HG03571 (cell line): ENCODE results near the gene FITM1.

Experiments used
- ATAC-seq: cut with Tn5 transposase; IDR thresholded peaks from one replicate; pipeline ENCODE4 v1.9.1; 2021; ENCODE audit not compliant: unreplicated experiment

The FITM1 gene, protein sequence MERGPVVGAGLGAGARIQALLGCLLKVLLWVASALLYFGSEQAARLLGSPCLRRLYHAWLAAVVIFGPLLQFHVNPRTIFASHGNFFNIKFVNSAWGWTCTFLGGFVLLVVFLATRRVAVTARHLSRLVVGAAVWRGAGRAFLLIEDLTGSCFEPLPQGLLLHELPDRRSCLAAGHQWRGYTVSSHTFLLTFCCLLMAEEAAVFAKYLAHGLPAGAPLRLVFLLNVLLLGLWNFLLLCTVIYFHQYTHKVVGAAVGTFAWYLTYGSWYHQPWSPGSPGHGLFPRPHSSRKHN

DNA sequence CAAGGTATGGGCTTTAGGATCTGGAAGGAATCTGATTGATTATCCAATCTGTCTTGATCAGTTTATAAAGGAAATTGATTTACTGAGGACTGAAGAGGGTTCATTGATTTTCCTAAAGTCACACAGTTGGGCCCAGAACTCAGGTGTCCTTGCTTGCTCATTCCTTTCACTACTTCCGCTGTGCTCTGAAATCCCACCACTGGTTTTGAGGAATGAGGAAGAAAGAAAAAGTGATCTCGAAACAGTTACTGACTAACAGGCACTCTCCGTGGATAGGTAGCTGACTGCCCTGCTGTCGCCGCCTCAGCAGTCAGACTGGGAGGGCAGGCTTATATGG lies at the start of gene FITM1:
Gene FITM1, plus strand, starts transcription at position 280 of the 337 bp plus-strand sequence. CDS start 905 bp downstream, outside the sequence.
- ATAC-seq = no peak

DNA sequence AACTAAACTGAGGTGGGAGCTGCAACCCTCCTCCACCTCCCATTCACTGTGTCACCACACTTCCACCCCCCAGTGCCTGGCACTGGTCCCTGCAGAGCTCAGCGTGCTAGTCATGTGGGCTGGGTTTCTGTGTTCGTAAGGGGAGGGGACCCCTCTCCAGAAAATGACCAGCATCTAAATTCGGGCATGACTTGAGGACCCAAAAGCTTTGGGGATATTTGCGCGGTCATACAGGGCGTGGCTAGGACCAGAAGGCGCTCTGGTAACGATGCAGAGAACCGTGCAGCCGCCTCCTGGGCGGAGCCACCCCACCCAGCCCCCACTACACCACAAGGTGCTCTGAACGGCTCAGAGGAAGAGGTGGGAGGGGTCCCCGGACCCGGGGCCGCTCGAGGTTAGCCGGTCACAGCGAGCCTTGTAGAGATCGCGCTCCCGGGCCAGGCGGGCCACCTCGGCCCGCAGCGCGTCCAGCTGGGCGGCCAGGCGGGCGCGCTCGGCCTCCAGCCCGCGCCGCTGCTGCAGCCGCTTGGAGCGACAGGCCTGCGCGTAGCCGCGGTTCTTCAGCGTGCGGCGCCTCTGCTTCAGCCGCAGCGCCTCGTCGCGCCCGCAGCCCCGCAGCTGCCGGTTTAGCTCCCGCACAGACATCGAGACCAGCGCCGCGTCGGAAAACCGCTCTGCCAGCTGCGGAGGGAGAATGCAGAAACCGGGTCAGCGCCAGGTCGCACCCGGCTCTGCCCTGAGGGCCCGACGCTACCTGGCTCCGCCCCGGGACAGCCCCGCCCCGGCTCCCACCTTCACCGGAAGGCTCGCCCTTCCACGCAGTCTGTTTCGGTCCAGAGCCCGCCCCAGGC lies 49.3 kb upstream of the FITM1 start:
- peak; percentile 90 for ATAC-seq

DNA sequence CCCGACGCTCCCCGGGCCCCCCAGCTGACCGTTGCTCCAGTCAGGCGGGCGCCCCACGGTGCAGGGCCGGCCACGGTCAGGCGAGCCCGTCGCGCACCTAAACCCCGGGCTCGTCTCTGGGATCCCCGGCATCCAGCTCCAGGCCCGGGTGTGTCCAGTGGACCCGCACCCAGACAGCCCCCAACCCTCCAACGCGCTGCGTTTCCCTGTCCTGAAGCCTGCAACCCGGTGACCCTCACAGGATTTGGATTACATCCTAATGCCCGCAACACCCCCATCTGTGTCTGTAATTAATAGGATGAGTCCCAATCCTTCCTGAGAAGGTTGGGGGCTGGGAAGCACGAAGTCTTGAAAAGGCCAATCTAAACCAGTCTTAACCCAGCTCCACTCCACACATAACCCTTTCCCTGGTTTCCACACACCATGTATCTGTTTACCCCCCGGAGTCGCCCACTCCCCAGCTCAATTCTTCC lies 48.7 kb upstream of the FITM1 start:
- no peak for ATAC-seq

DNA sequence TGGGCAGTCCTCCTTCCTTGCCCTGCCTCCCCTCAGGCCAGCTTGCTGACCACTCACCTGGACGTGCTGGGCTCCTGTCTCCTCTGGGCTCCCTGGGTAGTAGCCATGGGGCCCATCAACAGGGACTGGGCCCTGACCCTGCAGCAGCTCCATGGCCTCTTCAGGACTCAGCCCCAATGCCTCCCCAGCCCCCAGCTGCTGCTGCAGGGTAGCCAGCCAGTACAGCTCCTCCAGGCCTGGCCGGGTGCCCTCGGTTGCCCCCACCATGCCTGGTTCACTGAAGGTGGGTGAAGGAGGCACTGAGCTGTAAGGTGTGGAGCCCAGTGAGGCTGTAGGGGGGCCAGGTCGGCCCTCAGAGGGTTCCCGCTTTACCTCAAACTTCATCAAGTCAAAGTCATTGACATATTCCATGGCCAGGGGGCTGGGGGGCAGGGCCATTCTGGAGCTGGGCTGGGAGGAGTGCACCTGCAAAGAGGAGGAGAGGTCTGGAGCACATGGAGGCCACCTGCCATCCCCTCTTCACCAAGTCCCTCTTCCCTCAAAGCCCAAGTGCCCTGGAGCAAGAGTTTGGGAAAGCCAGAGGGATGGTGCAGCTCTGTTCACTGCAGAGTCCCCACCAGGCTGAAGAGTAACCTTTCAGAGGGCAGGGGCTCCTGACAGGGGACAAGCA lies 47.9 kb upstream of the FITM1 start:
- no peak for ATAC-seq

DNA sequence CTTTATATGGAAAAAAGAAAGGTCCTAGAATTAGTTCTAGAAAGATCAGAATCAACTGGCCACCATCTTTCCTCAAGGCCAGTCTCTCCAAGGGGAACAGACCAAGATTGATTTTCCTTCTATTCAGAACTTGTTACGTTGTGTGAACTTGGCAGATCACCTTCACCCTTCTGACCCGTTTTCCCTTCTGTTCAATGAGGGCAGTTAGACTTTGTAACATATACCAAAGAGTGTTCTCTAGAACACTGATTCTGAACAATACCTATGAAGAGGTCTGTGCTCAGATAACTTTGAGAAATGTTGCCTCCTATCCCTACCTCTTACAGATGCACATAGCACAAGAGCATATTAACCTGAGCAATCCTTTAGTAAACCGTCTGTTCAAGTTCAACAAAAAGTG lies 47.0 kb upstream of the FITM1 start:
- ATAC-seq = no peak

DNA sequence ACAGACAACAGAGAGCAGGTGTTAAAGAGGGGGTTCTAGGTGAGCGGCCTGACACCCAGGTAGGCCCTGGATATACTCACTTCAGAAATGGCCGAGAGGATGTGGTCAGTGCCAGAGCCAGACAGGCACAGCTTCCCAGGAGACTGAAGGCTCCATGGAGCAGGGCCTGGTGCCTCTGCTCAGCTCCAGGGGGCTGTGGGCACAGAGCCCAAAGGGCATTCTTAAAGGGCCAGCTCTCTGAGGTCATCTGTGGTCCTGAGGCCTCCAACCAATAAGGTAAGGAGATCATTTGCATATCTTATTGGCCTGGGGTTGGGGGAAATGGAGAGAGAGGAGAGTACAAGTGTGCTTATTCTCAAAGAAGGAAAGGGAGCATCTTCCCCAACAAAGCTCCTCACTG lies 46.0 kb upstream of the FITM1 start:
- ATAC-seq = no peak

DNA sequence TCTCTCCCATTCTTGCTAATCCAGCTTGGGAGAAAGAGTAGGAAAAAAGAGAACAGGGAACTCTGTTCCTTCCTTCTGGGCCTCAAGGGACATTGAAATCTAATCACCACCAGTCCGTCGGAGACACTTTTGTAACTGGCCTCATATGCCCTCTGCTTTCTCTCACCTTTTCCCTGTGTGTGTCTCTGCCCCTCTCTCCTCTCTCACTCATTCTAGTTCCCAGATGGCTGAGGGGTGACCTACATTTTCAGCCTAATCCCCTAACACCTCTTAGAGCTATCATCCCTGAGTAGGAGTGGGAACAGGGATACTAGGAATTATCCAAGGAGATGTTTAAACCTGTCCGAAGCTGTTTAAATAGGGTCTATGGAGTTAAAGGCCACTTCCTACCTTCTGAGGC lies 45.2 kb upstream of the FITM1 start:
- no peak for ATAC-seq

DNA sequence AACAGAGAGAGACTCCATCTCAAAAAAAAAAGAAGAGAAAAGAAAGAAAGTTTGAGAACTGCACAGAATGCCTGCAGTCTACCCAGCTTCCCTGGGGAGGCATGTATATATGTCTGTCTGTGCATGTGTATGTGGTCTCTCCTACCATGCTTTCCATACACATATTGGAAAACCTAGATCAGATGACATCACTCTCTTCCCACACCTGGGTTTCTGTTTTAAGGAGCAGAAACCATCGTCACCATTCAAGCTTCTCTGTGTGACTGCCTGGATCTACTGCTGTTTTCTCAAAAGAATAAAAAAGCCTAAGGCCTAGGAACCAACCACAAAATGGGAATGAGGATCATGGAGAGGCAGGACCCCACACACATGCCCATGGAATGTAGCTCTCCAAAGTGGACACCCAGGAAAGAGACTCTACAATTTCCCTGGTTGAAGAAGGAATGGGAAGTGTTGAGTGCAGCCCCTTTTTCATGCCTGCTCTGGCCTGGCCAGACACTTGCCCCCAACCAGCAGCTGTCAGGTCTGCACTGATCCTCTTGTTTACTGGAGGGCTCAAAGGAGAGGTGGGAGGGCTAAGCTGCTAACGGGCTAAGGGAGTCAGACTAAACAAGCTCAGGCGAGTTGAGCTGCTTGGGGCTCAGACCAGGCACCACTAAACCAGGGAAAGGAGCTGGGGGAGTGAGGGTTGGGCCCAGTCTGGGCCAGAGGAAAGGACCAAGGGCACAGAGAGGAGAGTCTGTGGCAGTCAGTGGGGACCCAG lies 44.1 kb upstream of the FITM1 start:
- no peak for ATAC-seq

DNA sequence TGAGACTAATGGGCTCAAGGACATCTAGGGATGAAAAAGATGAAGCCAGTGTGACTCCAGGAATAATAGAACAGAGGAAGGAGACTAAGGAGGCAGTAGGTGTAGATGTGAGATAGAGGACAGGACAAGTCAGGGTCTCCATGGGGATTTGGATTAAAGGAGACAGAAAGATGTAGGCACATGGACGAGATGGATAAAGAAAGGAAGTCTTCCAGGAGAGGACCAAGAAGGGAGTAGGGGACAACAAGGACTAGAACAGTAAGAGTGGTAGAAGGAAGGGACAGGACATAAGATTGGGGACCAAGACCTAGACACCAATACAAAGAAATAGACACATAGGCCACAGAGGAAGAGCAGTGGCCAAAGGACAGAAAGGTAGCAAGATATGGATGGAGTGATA lies 43.5 kb upstream of the FITM1 start:
- no peak for ATAC-seq

DNA sequence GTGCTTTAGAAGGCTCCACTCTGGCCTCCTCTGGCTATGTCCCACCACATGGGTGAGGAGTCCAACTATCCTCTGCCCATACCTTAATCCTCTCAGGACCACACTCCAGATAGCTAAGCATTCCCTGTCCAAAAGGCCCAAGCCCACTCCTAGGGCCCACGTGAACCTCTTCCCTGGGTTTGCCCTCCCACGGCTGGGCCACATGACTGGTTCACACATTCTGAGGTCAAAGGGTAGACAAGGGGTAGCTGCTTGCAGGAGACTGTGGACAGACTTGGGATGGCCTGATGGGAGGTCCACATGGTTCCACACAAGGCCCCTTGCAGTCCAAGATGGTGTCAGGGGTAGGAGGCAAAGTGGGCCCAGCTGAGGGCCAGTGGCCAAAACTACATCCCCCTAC lies 42.4 kb upstream of the FITM1 start:
- ATAC-seq = no peak

DNA sequence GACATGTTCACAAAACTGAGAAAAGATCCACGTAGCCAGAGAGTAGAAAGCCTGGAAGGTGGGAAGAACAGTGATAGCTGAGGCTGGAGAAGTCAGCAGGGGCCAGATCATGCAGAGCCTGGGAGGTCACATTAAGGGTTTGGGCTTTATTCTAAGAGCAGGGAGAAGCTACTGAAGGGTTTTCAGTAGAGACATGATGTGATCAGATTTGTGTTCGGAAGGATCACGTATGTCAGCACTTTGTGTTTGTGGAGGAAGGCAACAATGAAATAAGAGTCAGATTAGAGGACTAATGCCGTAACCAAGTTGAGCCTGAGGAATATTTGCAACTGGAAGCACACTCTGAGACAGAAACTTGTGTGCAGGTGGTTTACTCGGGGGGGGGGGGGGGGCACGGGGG lies 40.6 kb upstream of the FITM1 start:
- no peak for ATAC-seq

DNA sequence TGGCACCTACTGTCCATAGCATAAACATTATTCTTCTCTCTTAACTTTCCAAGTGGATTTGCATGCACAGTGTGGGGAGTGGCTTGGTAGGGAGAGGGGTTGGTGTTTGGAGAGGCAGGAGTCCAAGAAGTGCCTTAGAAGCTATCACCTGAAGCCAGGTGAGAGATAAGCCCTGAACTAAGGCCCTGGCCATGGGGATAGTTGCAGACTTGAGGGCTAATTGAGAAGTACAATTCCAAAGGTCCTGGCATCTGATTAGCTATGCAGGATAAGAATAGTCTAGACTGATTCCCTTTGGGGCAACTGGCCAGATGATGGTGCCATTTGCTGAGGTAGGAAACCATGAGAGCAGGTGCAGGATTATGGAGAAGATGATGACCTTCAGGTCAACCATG lies 38.4 kb upstream of the FITM1 start:
- no peak for ATAC-seq

DNA sequence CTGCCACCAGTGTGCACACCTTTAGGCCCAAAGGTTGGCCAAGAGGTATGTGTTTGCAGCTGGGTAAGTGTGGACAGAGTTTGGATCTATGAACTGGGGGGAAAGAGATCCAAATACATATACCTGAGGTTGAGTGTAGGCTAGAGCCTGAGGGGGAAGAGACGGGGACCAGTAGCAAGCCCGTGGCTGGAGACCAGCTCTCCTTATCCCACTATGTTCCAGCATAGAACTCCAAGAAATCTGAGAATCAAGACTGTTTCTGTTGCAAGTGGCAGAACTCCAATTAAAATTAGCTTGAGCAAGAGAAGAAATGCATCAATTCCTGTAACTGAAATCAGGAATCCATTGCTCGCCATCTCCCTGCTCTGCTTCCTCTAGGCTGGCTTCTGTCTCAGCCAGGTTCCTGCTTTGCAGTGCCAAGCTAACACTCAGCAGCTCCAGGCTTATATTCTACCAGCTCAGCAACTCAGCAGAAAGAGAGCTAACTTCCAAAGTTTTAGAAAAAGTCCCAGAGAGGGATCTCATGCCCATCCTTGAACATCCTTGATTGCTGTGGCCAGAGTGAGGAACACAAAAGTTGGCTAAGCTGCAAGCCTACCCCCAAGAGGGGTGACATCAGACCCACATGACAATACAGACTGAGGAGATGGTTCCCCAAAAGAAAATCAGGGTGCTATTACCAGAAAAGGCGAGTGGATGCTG lies 37.8 kb upstream of the FITM1 start:
- no peak for ATAC-seq

DNA sequence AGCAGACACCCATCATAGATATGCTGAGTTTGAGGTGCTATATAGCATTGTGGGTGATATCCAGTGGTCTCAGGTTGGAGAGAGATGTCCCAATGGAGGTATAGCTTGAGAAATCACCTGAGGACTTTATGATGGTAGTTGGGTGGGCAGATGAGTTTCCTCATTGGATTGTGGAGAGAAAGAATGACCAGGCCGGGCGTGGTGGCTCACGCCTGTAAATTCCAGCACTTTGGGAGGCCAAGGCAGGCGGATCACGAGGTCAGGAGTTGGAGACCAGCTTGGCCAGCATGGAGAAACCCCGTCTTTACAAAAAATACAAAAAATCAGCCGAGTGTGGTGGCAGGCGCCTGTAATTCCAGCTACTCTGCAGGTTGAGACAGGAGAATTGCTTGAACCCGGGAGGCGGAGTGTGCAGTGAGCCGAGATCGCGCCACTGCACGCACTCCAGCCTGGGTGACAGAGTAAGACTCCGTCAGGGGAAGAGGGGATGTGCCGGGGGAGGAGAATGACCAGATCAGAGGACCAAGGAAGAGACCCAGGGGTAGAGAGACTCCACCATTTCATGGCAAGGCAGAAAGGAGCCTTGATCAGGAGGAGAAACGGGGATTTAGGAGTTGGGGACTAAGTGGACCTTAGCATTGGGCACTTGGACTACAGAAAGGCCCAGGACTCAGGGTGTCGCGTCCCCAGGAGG lies 37.1 kb upstream of the FITM1 start:
- no peak for ATAC-seq

DNA sequence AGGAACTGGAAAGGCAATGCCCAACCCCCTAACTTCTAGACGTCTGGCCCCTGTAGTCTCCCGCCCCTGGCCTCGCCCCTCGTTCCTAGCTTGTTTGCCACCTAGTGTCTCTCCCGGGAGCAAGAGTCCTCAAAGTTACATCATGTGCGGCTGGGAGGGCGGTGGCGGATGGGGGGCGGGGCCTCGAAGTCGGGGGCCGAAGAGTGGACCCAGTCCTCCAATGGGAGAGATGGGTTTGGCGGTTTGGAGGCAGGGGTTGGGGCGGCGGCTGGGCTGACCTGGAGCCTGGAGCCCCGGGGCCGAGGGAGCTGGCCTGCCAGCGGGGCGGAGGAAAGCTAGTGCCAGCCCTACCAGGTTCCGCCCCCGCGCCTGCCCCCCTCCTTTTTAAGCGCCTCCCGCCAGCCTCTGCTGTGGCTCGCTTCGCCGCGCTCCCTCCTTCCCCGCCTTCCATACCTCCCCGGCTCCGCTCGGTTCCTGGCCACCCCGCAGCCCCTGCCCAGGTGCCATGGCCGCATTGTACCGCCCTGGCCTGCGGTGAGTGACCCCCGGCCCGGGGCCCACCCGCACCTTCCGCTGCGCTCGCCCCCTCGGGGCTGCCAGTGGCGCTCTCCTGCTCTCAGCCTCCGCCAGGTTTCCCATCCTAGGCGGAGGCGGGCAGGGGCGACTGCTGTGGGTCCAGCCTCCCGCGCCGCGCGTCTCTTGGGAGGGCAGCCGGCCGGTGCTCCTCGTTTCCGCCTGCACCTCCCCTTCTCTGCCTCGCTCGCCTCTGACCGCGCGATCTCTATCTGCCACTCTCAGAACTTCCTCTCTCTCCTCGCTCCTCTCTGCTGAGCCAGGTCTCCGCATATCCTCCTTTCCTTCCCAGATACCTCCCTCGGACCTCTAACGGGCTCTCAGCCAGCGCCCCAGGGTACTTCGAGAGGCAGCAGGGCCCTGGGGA lies 36.3 kb upstream of the FITM1 start, which contains the start of gene PCK2:
Gene PCK2, plus strand, starts transcription at position 411 of the 940 bp plus-strand sequence. Its CDS starts 95 bp downstream, at position 506.
- ATAC-seq = peak; percentile 37

DNA sequence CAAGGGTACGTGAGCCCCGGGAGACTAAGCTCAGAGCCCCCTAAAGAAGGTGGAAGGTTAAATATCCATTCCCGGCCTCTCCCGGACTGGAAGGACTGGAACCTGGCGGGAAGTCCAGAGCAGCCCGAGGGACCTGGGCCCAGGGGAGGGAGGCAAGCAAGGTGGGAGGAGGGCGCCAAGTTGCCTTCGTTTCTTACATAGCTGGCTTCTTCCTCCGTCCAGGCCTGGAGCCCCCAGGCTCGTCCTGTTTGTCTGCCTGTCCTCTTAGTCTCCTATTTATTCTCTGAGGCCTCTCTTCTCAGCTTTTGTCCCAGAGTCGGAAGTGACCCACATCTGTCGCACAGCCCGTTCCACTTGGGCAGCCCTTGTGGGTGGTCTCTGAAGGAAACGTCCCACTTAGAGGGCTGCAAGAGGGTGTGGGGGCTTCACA lies 35.6 kb upstream of the FITM1 start:
- ATAC-seq = no peak

DNA sequence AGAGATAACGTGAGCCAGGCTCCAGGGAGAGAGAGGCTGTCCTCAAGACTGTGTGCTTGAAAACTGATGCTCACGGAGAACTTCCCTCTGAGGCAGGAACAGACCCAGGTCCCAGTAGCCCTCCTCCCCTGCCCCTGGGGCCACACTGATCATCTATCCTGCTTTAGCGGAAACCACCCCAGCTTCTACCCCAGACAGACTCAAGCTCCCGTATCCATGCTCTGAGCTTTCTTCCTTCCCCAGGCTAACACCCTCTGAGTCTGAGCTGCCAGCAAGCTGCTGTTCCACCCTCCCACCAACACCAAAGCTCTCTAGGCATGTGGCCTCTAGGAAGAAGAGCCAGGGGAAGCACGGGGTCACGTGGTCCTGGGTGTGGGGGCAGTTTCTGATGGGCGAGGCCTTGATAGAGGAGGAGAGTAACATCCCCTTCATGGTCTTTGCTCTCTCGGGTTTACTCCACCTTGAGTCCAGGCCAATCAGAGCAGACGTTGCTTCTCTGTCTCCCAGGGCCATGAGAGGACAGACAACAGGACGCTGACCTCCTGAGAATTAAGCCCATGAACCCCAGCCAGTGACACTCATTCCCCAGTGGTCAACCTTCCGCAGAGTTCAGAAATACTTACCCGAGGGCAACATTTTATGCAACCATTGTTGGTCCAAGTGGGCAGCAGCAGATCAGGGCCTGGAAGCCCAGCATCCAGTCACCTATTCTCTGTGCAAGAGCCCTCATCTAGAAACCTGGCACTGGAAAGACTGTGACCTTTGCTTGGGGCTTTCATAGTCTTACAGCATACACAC lies 35.0 kb upstream of the FITM1 start:
- ATAC-seq = peak; percentile 53
